Activated T-cell treated with anti-CD3 and anti-CD28 coated beads, Interleukin-2, amount 50 U/mL, for 1 hour (primary cell): ENCODE measurements around the gene E2F4.

Experiments
- DNase-seq: peaks from one replicate; pipeline ENCODE4 v3.0.0-alpha.2; 2020

Gene E2F4

GRCh38 chr16:67213197-67214019 lies 21.5 kb downstream of the E2F4 start:
- no peak for DNase-seq

DNA sequence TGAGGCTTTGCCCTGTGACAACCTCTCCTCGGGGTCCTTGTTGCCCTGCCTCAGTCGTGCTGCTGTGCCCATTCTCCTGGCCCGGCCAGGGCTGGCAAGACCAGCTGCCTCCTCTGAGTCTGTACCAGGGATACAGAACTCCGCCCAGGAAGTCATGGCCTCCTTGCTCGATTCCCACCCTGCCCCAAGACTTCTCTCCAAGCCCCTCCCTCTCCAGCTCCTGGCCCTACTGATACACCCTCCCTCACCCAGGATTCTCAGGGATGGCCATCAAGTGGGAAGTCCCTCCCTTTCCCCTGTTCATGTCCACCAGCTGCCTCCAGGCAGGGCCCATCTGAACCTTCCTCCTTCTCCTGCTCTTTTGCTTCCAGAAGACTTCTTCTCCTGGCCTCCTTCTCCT lies 23.8 kb downstream of the E2F4 start:
- no peak for DNase-seq

DNA sequence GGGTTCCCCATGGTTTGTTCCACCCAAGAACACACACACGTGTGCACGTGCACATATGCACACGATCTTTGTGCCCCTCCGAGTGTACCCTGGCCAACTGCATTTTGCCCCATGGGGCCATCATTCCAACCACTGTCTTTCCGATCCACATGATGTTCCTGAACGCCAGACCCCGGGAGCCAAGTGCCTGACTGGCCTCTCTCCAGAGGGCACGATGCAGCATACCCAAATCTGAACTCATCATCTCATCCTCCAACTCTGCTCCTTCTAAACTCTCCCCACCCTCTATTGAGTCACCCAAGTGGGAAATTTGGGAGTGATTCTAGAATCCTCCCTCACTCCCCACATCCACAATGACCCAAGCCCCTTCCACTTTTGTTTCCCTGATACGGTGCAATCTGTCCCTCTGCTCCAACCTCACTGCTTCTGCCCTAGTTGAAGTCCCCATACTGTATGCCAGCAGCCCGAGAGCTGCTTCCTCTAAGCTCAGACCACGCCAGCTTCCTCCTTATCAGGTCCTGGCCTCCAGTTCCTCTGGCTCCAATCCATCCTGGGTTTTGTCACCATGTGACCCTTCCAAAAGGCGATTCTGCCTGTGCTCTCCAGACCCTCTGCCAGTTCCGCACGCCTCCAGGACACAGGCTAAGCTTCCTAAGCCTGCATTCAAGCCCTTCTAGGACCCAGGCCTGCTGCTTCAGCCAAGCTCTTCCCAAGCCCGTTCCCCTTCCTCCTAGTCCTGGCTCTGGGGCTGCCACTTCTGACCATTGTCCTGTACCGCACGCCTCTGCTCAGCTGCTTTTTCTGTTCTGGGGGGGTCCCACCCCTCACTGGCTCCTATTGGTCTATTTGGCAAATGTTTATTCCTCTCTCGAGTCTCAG lies 24.9 kb downstream of the E2F4 start:
- DNase-seq: no peak

DNA sequence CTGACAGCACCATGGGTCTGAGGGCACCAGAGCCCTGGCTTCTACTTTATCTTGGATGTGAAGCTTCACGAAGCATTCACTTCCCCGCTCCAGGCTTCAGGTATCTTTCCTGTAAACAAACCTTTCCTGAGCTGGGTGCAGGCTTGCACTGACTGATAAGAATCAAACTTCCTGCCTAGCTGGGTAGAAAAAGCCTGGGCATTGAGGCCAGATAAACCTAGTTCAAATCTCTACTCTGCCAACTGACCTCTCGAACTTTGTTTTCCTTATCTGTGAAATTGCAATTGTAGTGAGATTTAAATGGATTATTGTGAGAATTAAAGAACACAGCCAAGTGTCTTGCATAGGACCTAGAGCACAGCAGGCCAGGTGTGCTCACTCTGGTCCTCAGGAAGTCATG lies 32.0 kb downstream of the E2F4 start:
- DNase-seq: no peak

DNA sequence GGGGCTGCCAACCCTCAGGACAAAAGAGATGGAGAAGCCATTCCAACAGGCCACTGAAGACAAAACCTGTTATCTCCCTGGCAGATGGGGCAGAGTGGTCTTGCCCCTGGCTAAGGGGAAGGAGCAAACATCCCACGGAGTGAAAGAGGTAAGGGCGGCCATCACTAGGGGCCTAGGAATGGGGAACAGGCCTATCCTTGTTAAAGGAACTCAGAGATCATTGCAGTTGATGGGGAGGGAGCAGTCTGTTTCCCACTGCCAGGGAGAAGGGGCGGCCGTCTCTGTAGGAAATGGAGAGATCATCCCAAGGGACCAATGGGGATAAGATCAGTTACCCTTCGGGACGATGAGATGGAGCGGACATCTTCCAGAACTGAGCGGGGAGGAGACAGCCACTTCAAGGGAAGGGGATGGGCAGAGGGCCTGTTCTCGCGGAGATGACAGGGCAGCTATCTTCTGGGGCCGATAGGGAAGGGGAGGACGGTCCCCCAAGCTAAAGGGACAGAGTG lies 34.4 kb downstream of the E2F4 start:
- DNase-seq: no peak

GRCh38 chr16:67226804-67227566 lies 35.0 kb downstream of the E2F4 start, which contains the start of gene TMEM208:
TSS of gene TMEM208 (plus strand) at chr16:67227130. CDS start at chr16:67227219, 89 bp downstream.
- peak; percentile 99 for DNase-seq

DNA sequence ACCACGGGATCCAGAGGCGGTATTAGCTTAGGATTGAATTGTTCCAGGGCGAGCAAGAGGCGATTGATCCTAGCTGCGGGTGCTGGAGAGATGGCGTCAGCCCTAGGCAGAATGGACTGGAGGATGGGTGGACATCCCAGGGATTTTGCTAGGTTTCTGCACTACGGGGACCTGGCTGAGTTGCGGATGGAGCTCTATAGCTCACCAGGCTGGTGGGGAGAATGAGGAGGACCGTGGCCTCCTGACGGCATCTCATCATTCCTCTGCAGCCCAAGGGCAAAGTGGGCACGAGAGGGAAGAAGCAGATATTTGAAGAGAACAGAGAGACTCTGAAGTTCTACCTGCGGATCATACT lies 35.6 kb downstream of the E2F4 start:
- DNase-seq: no peak

GRCh38 chr16:67228034-67228785 lies 36.3 kb downstream of the E2F4 start:
- no peak for DNase-seq

DNA sequence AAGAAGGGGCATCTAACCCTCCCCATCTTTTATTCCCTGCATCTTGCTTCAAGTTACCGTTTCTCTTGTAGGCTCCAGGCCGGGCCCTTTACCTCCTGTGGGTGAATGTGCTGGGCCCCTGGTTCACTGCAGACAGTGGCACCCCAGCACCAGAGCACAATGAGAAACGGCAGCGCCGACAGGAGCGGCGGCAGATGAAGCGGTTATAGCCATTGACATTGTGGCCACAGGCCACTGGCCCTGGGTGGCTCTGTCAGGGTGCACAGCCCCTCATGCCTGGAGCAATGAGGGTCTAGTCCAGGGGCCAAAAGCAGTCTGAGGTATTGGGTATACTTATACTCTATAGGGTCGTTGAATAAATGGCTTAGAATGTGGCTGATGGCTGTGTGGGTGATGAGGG lies 37.0 kb downstream of the E2F4 start:
- no peak for DNase-seq

- DNase-seq: no peak
These were observed 38.2 kb downstream of the E2F4 start for GRCh38 chr16:67229906-67230808.

DNA sequence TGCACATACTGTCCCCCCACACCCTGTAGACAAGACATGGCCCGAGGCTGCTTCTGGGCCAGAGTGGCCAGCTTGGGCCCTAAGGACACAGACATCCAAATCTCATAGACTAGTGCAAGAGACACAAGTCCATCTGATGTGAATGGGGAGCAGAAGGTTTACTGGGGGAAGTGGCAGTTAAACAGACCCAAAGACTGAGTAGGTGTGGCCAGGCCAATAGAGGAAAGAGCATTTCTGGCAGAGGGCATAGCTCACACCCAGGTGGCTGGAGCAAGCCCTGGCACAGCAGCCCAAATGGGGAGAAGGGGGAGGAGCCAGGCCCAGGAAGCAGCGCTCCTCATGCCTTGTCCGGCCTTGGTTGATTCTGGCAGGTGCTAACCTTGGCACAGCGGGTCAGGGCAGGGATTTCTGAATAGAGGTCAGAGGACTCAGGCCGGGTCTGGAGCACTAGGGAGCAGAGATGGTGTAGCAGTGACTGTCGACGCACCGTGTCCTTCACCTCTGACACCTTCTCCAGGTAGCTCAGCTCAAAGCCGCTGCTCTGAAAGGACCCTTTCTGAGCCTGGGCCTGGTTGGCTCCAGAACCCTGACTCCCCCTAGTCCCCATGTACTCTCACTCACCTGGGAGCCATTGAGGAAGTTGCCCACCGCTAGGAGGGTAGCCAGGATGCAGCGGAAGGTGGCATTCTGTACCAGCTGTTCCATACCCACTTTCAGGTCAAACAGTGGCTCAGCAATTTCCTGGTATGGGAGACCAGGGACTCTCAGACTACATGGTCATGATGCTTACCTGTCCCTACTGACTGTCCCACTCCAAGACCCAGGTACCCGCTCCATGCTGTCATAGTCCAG lies 39.1 kb downstream of the E2F4 start:
- no peak for DNase-seq

DNA sequence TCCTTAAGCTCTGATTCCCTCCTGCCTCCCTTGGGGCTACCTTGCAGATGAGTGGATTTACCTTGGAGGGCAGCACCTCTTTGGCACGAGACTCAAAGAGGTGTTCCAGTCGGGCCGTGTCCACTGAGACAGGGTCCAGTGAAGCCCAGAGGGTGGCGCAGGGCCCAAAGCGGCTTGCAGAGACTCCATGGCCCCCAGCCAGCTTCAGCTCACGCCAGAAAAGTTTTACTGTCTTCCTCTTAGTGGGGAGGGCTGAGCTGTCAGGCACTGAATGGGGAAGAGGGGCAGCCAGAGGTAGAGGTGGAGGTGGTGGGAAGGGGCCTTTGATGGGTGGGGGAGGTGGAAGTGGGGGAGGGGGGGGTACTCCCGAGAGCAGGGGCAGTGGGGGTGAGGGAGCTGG lies 41.6 kb downstream of the E2F4 start:
- DNase-seq: no peak

DNA sequence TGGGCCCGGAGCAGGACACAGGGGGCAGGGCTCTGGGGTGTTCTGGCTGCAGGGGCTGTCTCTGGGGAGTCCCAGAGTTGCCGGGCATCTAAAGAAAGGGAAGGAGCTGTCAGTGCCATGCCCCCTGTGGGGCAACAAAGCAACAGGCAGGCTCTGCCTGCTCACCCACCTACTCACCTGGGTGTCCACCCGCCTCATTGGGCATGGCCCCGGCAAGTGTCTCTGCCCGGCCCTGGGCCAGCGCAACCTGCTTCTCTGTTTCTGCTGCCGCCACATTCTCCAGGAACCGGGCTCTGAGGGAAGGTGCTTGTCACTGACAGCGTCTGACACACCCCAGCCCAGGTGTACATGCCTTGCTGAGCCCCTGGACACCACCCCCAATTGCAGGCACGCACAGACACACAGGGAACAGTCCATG lies 42.2 kb downstream of the E2F4 start:
- no peak for DNase-seq

GRCh38 chr16:67235816-67236562 lies 44.0 kb downstream of the E2F4 start:
- DNase-seq: no peak

DNA sequence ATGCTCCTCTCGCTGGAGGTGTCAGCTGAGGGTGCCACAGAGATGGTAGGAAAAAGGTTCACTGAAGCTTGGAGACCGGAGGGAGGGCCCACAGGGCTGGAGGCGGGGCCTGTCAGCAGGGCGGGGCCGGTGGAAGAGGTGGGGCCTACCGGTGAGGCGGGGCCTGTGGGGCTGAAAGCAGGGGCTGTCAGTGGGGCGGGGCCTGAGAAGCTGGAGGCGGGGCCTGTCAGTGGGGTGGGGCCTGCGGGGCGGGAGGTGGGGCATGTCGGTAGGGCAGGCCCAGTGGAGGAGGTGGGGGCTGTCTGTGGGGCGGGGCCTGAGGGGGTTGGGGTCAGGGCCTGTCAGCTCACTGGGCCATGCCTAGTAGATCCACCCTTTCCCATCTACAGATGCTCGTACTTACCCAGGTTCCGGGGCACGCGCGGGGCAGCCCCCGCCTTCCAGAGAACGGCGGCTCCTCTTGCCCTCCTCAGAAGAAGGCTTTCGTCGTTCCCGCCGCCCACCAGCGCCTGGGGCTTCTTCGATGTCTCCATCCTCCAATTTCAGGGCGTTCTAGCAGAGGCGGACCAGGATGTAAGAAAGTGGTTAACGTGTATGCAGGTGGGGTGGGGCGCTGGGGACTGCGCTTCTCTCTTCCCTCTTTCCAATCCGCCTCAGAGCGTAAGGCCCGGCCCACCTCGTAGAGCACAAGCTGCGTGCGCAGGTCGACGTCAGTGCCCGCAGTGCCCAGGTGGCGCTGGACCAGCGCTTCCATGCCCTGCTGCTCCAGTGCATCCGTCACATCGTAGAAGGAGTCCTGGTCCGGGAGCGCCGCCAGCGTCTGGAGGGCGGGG lies 44.8 kb downstream of the E2F4 start:
- DNase-seq: peak; percentile 83

DNA sequence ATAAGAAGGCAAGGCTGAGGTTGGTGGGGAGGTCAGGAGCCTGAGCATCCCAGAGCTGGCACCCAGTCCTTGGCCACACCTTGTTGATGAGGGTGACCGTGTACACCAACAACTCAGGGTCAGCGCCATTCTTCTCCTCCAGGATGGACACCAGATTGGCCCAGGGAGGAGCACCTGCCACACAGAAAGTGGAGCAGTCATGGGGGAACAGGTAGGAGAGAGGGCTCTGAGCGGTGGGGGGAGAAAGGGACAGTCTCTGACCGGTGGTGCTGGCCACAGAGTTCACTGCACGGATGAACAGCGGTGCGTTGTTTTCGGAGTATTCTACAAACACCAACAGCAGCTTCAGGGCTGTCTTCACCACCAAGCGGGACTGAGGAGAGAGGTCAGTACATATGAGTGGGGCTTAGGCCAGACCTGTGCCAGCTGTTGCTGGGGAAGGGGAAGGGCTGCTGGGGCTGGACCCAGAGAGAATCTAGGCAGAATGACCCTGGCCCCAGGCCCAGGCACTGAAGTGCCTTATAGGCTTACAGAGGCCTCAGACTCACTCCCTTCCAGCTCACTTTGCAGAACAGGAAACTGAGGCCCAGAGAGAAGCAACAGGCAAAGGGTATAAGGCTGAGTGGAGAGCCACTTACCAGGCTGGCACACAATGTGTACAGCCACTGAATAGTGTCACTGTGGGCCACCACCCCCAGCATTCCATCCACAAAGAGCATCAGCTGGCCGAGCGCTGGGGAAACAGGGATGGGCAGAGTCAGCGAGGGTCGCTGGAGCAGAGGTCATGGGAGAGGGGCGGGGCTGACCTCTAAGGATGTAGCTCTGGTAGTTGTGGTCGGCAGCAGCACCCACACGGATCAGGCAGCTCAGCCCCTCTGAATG lies 45.7 kb downstream of the E2F4 start:
- DNase-seq: no peak

GRCh38 chr16:67238278-67238575 lies 46.3 kb downstream of the E2F4 start:
- no peak for DNase-seq
